A673 (cell line): ENCODE results near the gene TMPRSS13.

Experiments used
- EZH2 ChIP-seq: fragments of 200-600 bp; sonication (generic); IDR thresholded peaks from 2 replicates; pipeline ENCODE4 v1.6.1; 2017; ENCODE audit warnings: borderline replicate concordance, low read depth, mild to moderate bottlenecking, mixed read lengths, antibody characterized with exemption, low read length; ENCODE audit not compliant: poor library complexity, severe bottlenecking
- TF ChIP-seq, protein P1 (sequence below): fragments of 300-800, 200-600 bp; sonication (generic); conservative IDR thresholded peaks from 2 replicates; pipeline ENCODE4 v1.5.1; 2017; ENCODE audit warnings: low read depth, mild to moderate bottlenecking, antibody characterized with exemption, low read length, moderate library complexity, mixed read lengths

DNA sequence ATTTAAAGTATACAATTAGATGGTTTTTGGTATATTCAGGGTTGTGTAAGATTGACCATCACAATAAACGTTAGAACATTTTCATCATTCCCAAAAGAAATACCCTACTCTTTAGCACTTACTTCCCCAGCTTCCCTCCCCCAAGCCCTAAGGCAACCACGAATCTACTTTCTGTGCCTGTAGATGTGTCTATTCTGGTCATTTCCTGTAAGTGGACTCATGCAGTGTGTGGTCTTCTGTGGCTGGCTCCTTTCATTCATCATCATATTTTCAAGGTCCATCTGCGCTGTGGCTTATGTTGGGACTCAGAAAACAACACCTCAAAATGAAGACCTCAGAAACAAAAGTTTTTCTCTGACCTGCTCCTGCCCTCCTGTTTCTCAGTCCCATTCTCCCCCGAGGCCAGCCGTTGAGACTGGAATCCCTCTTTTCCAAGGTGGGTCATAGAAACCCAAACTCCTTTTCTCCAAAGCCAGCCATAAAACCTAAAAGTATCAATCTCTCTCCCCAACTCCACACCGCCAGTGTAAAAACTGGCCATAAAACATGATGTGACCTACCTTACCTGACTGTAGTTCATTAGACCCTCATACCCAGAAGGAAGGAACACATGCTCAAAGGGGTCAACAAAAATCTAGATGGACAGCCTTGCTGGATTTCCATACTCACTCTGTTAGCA is 12.9 kb upstream of the TMPRSS13 start:
- TF ChIP-seq, protein P1, sequence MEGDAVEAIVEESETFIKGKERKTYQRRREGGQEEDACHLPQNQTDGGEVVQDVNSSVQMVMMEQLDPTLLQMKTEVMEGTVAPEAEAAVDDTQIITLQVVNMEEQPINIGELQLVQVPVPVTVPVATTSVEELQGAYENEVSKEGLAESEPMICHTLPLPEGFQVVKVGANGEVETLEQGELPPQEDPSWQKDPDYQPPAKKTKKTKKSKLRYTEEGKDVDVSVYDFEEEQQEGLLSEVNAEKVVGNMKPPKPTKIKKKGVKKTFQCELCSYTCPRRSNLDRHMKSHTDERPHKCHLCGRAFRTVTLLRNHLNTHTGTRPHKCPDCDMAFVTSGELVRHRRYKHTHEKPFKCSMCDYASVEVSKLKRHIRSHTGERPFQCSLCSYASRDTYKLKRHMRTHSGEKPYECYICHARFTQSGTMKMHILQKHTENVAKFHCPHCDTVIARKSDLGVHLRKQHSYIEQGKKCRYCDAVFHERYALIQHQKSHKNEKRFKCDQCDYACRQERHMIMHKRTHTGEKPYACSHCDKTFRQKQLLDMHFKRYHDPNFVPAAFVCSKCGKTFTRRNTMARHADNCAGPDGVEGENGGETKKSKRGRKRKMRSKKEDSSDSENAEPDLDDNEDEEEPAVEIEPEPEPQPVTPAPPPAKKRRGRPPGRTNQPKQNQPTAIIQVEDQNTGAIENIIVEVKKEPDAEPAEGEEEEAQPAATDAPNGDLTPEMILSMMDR, result no peak
- no peak for TF ChIP-seq EZH2
